ENCODE results near the gene JARID2. TPM values are rescaled to one million over a fixed set of nuclear protein-coding genes. Genes with fewer than 3 reads are reported as not detected.

Gene JARID2
- total RNA-seq, 2 donors from 2014 or later = 9.1 to 10.7 TPM

GRCh38 chr6:15457121-15457650 is 211.3 kb downstream of the JARID2 start:
- no peaks in the 10 kb centered on the region for H3K4me1 ChIP-seq
- H3K9me3 ChIP-seq = no peaks in the 10 kb centered on the region
- H3K4me3 ChIP-seq = no peak overlapping the region
- intact Hi-C loops (cut with DNase I) = no loop called here
- TF ChIP-seq CTCF (IDR thresholded peaks at IDR 0.05) = no peak
- H3K9ac ChIP-seq (ENCODE audit: low read depth in 2 of 2, low read length in 2 of 2) = no peak overlapping the region
- no peak for DNase-seq
- no peaks in the 10 kb centered on the region for H3K36me3 ChIP-seq
- no peak overlapping the region for H3K27ac ChIP-seq
- H3K27me3 ChIP-seq = no peaks in the 10 kb centered on the region

GRCh38 chr6:15458021-15458459 is 212.2 kb downstream of the JARID2 start:
- intact Hi-C loops (cut with DNase I) = no loop called here
- Histone ChIP-seq H3K27ac (no peak overlapping the region), H3K9ac (ENCODE audit: low read depth in 2 of 2, low read length in 2 of 2) (no peak overlapping the region), H3K4me3 (no peak overlapping the region), H3K27me3 (no peaks in the 10 kb centered on the region), H3K9me3 (no peaks in the 10 kb centered on the region), H3K4me1 (no peaks in the 10 kb centered on the region), H3K36me3 (no peaks in the 10 kb centered on the region)
- DNase-seq = no peak
- TF ChIP-seq CTCF (IDR thresholded peaks at IDR 0.05) = no peak

- Histone ChIP-seq H3K27ac (no peak overlapping the region), H3K4me3 (no peak overlapping the region), H3K4me1 (no peaks in the 10 kb centered on the region), H3K27me3 (no peaks in the 10 kb centered on the region), H3K36me3 (no peaks in the 10 kb centered on the region), H3K9me3 (no peaks in the 10 kb centered on the region), H3K9ac (ENCODE audit: low read depth in 2 of 2, low read length in 2 of 2) (no peak overlapping the region)
- DNase-seq = no peak
- intact Hi-C loops (cut with DNase I) = no loop called here
- TF ChIP-seq CTCF (IDR thresholded peaks at IDR 0.05) = no peak
Observed at GRCh38 chr6:15460110-15460727, 214.3 kb downstream of the JARID2 start.

GRCh38 chr6:15461127-15461944 is 215.5 kb downstream of the JARID2 start:
- TF ChIP-seq CTCF (IDR thresholded peaks at IDR 0.05) = no peak

GRCh38 chr6:15462256-15462655 is 216.4 kb downstream of the JARID2 start:
- Histone ChIP-seq H3K27ac (no peak overlapping the region), H3K9me3 (no peaks in the 10 kb centered on the region), H3K36me3 (no peaks in the 10 kb centered on the region), H3K27me3 (no peaks in the 10 kb centered on the region), H3K9ac (ENCODE audit: low read depth in 2 of 2, low read length in 2 of 2) (no peak overlapping the region), H3K4me1 (no peaks in the 10 kb centered on the region), H3K4me3 (no peak overlapping the region)
- no peak for TF ChIP-seq CTCF (IDR thresholded peaks at IDR 0.05)
- intact Hi-C loops (cut with DNase I) = no loop called here
- no peak for DNase-seq

More at GRCh38 chr6:15461127-15461944, 215.5 kb downstream of the JARID2 start:
- H3K4me1 ChIP-seq = no peaks in the 10 kb centered on the region
- no peaks in the 10 kb centered on the region for H3K27me3 ChIP-seq
- intact Hi-C loops (cut with DNase I) = no loop called here
- no peak overlapping the region for H3K4me3 ChIP-seq
- no peaks in the 10 kb centered on the region for H3K36me3 ChIP-seq
- DNase-seq = no peak
- H3K9me3 ChIP-seq = no peaks in the 10 kb centered on the region
- H3K27ac ChIP-seq = no peak overlapping the region
- no peak overlapping the region for H3K9ac ChIP-seq (ENCODE audit: low read depth in 2 of 2, low read length in 2 of 2)

Data from colonic mucosa (tissue), 4 donors.